Ishikawa (cell line): Measurements from ENCODE around the gene CMTM1.

Experiments used
- CEBPB ChIP-seq: IDR thresholded peaks from 2 replicates; pipeline ENCODE4 v1.6.1; 2012
- CREB1 ChIP-seq: IDR thresholded peaks from 2 replicates; pipeline ENCODE4 v1.6.1; 2012; ENCODE audit warnings: low read depth
- EGR1 ChIP-seq: IDR thresholded peaks from 2 replicates; pipeline ENCODE4 v1.6.1; 2012
- EP300 ChIP-seq: IDR thresholded peaks from 2 replicates; pipeline ENCODE4 v1.6.1; 2012; ENCODE audit warnings: borderline replicate concordance
- RAD21 ChIP-seq: IDR thresholded peaks from 2 replicates; pipeline ENCODE4 v1.6.1; 2012; ENCODE audit warnings: low read depth
- REST ChIP-seq: IDR thresholded peaks from 2 replicates; pipeline ENCODE4 v1.6.1; 2012; ENCODE audit warnings: low read depth, mild to moderate bottlenecking
- TAF1 ChIP-seq: IDR thresholded peaks from 2 replicates; pipeline ENCODE4 v1.6.1; 2012; ENCODE audit warnings: low read depth, mild to moderate bottlenecking
- TCF12 ChIP-seq: IDR thresholded peaks from 2 replicates; pipeline ENCODE4 v1.6.1; 2012; ENCODE audit warnings: low read depth
- TEAD4 ChIP-seq: IDR thresholded peaks from 2 replicates; pipeline ENCODE4 v1.6.1; 2012
- YY1 ChIP-seq: IDR thresholded peaks from 2 replicates; pipeline ENCODE4 v1.6.1; 2012; ENCODE audit warnings: low read depth

GRCh38 chr16:66614161-66614802 lies 48.0 kb downstream of the CMTM1 start:
- no peak for TF ChIP-seq REST
- TF ChIP-seq TEAD4: no peak
- TF ChIP-seq RAD21: no peak
- TF ChIP-seq CREB1: no peak
- no peak for TF ChIP-seq EP300
- no peak for TF ChIP-seq TAF1
- no peak for TF ChIP-seq YY1
- no peak for TF ChIP-seq EGR1
- TF ChIP-seq CEBPB: no peak
- no peak for TF ChIP-seq TCF12
